ENCODE data around the gene ETFA.
A peak's percentile ranks its signal among the peaks of the same experiment; 100 is the strongest.

Gene ETFA

GRCh38 chr15:76336254-76337058 is 25.2 kb upstream of the ETFA start, which contains the start of gene ISL2 (continued):
- TF ChIP-seq ZNF600 (tag by site-specific recombination; IDR thresholded peaks at IDR 0.05), result 0 out of 2 replicates have a peak, but pooled peaks have one; percentile 38
- 0 out of 2 replicates have a peak, but pooled peaks have one; percentile 47 for TF ChIP-seq OVOL3 (tag by site-specific recombination; IDR thresholded peaks at IDR 0.05)
- TF ChIP-seq ZNF157 (tag by site-specific recombination; IDR thresholded peaks at IDR 0.05), result no peak
- no peak for TF ChIP-seq ZNF221 (tag by site-specific recombination; IDR thresholded peaks at IDR 0.05; ENCODE audit: borderline replicate concordance)
- TF ChIP-seq GLIS2 (tag by site-specific recombination; IDR thresholded peaks at IDR 0.05), result peak; percentile 95
- TF ChIP-seq ZNF585B (tag by site-specific recombination; IDR thresholded peaks at IDR 0.05), result no peak
- TF ChIP-seq WT1 (tag by site-specific recombination; IDR thresholded peaks at IDR 0.05), result peak; percentile 63
- TF ChIP-seq ZNF76 (tag by site-specific recombination; IDR thresholded peaks at IDR 0.05; ENCODE audit: borderline replicate concordance, low read depth), result peak; percentile 74
- peak; percentile 28 for TF ChIP-seq ZBTB11 (tag by site-specific recombination; conservative IDR thresholded peaks at IDR 0.05; ENCODE audit: low read depth)
- 0 out of 2 replicates have a peak, but pooled peaks have one; percentile 21 for TF ChIP-seq PBX3 (CRISPR knock-in tag; IDR thresholded peaks at IDR 0.05)
- no peak for TF ChIP-seq KLF7 (tag by site-specific recombination; IDR thresholded peaks at IDR 0.05; ENCODE audit: borderline replicate concordance)
- peak; percentile 78 for TF ChIP-seq SP3 (tag by site-specific recombination; IDR thresholded peaks at IDR 0.05)
- TF ChIP-seq ZNF792 (tag by site-specific recombination; IDR thresholded peaks at IDR 0.05), result no peak
- 0 out of 2 replicates have a peak, but pooled peaks have one; percentile 57 for TF ChIP-seq IKZF3 (tag by site-specific recombination; IDR thresholded peaks at IDR 0.05)
- TF ChIP-seq ZNF18 (tag by site-specific recombination; IDR thresholded peaks at IDR 0.05), result no peak
- TF ChIP-seq OSR2 (tag by site-specific recombination; IDR thresholded peaks at IDR 0.05), result 0 out of 2 replicates have a peak, but pooled peaks have one; percentile 24
- 0 out of 2 replicates have a peak, but pooled peaks have one; percentile 13 for TF ChIP-seq ZNF580 (tag by site-specific recombination; IDR thresholded peaks at IDR 0.05)
- TF ChIP-seq ZXDB (tag by site-specific recombination; IDR thresholded peaks at IDR 0.05), result peak; percentile 97
- TF ChIP-seq ZBTB26 (tag by site-specific recombination; optimal IDR thresholded peaks at IDR 0.05), result peak; percentile 76
- TF ChIP-seq ZNF133 (tag by site-specific recombination; IDR thresholded peaks at IDR 0.05), result no peak
- peak; percentile 100 for TF ChIP-seq ZNF629 (tag by site-specific recombination; IDR thresholded peaks at IDR 0.05)
- peak; percentile 22 for TF ChIP-seq ZNF660 (tag by site-specific recombination; IDR thresholded peaks at IDR 0.05)
- TF ChIP-seq HIC1 (tag by site-specific recombination; IDR thresholded peaks at IDR 0.05), result peak; percentile 77
- TF ChIP-seq ZNF169 (tag by site-specific recombination; IDR thresholded peaks at IDR 0.05), result no peak
- peak; percentile 98 for TF ChIP-seq ATF2 (tag by site-specific recombination; IDR thresholded peaks at IDR 0.05; ENCODE audit: low read depth)

Measured in HEK293 (cell line).